ENCODE results near the gene CHRND.
"Not testable (repeated sequence)": the region's sequence is repeated elsewhere in the genome, so short reads cannot be mapped to it uniquely, and the experiment has no call there.

The CHRND gene

DNA sequence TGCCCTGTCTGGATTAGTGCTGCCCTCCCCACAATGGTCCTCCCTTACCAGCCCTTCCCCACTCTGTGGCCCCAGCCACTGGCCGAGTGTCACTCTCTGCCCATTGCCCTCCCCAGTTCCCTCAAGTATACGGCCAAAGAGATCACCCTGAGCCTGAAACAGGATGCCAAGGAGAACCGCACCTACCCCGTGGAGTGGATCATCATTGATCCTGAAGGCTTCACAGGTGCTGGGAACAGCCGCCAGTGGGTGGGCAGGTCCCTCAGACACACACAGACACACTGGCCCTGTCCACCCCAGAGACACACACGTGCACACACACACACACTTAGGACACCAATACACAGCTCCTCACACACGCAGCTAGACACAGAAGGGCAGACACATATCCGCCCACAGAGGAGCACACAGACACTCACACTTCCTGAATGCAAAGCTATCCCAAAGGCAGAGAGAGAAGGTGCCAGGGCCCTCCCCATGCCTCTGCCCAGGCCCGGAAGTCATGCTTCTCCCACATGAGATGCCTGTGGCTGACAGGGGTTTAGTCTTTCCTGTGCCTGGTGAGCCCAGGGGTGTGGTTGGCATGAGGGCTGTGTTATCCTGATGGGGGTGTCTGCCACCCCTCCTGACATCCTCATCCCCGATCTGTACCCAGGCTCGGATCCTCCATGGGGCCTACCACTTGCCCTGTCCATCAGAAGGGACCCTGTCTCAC lies 2.9 kb downstream of the CHRND start:
- no peak for DNase-seq

- DNase-seq = no peak
These were observed 4.0 kb downstream of the CHRND start for GRCh38 chr2:232529806-232530547.

GRCh38 chr2:232530626-232531260 lies 4.8 kb downstream of the CHRND start:
- DNase-seq = no peak

DNA sequence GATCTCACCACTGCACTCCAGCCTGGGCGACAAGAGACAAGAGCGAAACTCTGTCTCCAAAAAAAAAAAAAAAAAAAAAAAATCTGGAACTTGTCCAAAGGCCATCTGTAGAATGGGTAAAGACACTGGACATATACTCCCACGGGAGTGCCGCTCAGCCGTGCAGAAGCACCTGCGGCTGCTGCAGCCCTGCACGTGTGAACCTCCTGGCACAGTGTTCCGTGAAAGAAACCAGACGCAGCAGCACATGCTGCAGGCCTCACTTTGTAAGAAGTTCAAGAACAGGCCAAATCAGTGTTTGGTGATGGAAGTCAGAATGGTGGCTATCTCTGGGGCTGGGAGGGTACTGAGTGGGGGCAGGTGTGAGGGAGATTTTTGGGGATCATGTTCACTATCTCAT lies 6.5 kb downstream of the CHRND start:
- no peak for DNase-seq

DNA sequence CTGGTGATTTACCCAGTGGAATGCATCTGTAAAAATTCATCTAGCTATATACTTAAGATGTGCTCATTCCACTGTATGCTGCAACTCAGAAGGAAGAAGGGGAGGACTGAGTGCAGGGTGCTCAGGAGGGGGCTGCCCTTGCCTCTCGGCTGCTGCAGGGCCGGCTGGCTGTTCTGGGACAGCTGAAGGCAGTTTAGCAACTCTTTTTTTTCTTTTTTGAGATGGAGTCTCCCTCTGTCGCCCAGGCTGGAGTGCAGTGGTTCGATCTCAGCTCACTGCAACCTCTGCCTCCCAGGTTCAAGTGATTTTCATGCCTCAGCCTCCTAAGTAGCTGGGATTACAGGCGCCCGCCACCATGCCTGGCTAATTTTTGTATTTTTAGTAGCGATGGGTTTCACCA lies 6.9 kb downstream of the CHRND start:
- not testable (repeated sequence) for DNase-seq

GRCh38 chr2:232533944-232534710 lies 8.2 kb downstream of the CHRND start:
- no peak for DNase-seq

DNA sequence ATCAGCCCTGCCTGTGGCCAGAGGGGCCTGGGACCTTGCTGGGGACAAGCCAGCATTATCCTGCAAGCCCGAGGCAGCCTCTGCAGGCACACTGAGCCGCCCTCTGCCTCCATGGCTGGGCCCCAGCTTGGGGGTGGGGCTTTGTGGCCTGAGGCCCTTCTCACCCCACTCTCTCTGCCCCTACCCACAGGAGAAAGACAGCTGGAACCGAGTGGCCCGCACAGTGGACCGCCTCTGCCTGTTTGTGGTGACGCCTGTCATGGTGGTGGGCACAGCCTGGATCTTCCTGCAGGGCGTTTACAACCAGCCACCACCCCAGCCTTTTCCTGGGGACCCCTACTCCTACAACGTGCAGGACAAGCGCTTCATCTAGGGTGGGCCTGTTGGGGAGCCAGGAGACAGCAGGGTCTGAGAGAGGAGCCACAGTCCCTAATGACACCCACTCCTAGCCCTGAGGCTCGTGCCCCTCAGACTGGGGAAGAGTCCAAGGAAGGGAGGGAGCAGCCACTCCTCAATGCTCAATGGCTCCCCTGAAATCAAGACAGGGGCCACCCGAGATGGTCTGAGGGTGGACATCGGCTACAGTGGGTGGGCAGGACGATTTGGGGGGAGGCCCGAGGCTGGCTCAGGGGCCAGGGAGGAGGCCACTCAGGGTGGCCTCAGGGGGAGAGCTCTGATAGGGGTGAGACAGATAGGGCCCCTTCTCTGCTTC lies 9.1 kb downstream of the CHRND start:
- DNase-seq = no peak

DNA sequence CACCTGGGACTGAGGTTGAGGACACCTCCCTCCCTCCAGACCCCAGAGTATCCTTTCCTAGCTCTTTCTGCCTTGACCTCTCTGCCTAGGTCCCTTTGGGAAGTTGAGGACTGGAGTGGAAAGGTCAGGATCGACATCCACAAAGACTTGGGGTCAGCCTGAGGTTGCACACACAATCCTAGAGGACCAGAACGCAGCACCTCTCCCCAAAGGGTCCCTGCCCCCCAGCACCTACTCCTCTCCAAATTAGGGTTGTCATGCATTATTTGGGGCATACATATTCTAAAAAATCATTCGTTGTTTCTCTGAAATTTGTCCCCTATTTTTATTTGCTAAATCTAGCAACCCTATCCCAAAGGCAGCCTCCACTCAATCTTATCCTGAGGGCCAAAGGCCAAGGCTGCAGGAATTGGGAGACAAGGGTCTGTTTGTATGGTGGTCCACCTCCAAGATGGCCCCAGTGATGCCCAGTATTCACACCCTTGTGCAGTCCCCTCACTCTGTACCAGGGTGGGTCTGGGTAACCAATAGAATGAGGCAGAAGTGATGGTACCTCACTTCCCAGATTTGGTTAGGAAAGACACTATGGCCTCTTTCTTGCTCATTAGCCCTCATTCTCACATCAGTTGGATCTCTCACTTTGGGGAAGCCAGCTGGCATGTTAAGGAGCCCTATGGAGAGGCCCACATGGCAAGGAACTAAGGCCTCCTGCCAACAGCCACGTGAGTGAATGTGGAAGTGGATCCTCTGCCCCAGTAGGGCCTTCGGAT lies 10.0 kb downstream of the CHRND start:
- no peak for DNase-seq

DNA sequence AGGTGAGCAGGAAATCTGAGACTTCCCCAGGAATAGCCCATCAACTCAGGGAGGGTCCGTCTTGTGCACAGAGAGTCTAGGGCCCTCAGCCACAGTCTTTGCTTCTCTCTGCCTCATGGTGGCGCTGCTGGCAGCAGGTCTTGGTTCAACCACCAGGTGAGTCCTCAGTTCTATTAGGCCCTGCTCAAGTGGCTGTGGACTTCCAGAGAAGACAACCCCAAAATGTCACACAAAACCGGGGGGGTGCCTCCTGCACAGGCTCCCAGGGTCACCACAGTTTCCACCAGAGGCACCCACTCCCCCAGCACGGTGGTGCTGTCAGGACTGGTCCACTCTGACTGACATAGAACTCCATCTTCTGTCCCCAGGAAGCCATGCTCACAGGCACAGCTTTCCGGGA lies 11.1 kb downstream of the CHRND start:
- no peak for DNase-seq

- DNase-seq = no peak
These were observed 11.5 kb downstream of the CHRND start for GRCh38 chr2:232537499-232537898.

DNA sequence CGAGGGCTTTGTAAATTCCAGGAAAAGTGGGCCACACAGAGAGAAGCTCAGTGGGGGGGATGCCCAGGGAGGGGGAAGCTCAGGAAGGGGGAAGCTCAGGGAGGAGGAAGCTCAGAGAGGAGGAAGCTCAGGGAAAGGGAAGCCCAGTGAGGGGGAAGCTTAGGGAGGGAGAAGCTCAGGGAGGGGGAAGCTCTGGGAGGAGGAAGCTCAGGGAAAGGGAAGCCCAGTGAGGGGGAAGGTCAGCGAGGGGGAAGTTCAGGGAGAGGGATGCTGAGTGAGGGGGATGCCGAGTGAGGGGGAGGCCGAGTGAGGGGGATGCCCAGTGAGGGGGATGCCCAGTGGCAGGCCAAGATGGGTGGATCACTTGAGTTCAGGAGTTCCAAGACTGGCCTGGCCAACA lies 12.7 kb downstream of the CHRND start:
- no peak for DNase-seq

DNA sequence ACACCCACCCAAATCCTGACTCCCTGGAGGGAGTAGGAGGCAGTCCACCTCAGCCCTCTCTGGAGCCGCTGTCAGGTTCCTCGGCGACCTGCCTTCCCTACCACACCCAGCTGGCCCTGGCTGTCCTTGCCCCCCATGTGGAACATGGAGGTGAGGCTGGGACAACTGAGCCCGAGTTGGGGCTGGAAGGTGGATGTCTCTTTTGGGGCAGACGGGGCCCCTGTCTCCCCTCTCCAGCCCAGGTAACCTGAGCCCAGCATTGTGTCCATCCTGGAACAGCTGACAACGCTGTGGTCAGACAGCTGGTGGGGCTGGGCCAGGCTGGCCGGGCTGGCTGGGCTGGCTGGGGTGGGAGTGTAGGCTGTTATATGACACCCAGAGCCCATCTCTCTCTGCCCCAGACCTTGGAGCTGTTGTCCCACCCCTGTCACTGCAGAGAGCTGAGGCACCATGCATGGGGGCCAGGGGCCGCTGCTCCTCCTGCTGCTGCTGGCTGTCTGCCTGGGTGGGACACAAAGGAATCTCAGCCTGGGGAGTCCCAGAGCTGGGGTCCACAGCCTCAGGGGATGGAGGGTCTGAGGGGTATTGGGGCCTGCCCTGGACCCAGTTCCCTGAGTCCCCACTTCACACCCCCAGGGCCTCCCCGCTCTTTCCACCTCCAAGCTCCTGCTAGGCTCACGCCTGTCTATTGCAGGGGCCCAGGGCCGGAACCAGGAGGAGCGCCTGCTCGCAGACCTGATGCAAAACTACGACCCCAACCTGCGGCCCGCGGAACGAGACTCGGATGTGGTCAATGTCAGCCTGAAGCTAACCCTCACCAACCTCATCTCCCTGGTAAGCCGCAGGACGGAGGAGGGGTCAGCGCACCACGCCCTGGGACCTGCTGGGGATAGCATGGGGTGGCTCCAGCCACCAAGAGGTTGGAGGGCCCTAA lies 13.6 kb downstream of the CHRND start, which contains the start of gene CHRNG:
TSS of gene CHRNG (plus strand) at position 395 of the 934 bp plus-strand sequence. CDS start at position 451, 56 bp downstream.
- DNase-seq = no peak

DNA sequence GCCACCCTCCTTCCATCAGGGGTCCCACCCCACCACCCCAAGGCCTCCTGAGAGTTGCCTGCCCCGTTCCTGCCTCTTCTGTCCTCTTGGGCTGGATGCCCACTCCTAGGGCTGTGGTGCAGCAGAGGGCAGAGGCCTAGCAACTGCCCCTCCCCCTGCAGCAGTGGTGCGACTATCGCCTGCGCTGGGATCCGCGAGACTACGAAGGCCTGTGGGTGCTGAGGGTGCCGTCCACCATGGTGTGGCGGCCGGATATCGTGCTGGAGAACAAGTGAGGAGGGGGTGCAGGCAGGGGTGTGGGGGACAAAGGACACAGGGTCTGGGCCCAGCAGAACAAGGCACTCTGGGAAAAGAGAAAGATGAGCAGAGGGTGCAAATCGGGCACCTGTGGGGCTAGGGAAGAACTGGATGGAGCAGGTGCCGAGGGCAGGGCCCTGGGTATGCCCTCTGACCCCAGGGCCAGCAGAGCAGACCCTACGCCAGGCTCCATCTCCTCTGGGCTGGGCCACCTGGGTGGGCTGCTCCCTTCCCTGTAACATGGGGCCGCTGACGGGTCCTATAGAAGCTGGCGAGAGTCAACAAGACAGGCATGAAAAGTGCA lies 14.6 kb downstream of the CHRND start:
- no peak for DNase-seq

- no peak for DNase-seq
These were observed 15.4 kb downstream of the CHRND start for GRCh38 chr2:232541195-232541960.

DNA sequence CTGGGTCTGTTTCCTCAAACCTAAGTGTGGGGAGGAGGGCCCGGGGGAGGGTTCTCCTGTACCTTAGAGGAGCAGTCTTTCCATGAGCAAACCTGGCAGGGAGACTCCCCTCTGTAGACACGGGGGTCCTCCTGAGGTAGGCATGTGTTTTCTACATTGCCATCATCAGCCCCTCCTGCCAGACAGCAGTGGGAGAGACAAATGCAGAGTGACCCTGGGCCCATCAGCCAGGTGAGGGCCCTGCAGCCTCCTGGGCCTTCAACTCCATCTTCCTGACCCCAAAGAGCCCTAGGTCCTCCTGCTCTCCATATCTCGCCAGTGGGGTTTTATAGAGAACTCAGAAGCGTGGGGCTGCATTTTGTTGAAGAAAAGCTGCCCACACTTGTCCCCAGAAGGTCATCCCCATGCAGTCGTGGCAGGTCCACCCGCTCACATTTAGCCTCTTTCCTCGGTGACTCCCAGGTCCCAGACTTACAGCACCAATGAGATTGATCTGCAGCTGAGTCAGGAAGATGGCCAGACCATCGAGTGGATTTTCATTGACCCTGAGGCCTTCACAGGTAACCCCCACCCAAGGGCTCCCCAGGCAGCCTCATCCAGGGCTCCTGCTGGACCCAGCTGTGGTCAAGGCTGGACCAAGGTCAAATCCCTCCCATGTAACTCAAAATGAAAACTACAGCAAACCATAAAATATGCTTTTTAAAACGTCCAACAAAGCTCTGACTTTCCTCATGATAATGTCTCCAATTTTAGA lies 16.2 kb downstream of the CHRND start:
- DNase-seq = no peak

DNA sequence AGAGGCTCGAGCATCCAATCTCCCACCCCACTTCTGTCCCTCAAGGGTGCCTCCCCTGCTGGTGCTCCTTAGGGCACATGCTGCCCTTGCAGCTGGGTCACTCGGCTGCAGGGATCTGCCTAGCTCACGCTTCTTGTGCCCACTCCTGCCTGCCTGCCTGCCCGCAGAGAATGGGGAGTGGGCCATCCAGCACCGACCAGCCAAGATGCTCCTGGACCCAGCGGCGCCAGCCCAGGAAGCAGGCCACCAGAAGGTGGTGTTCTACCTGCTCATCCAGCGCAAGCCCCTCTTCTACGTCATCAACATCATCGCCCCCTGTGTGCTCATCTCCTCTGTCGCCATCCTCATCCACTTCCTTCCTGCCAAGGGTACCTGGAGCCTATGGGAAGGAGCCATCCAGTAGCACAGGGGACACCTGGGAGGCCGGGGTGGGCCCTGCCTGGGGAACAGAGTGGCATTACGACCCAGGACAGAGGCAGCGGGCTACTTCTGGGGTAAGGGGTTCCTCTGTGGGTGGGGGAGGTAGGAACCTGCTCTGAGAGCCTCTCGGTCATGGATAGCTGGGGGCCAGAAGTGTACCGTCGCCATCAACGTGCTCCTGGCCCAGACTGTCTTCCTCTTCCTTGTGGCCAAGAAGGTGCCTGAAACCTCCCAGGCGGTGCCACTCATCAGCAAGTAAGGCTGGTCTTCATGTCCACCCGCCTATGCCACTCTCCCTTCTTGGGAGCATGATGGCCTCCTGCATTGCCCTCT lies 16.9 kb downstream of the CHRND start:
- DNase-seq = no peak

DNA sequence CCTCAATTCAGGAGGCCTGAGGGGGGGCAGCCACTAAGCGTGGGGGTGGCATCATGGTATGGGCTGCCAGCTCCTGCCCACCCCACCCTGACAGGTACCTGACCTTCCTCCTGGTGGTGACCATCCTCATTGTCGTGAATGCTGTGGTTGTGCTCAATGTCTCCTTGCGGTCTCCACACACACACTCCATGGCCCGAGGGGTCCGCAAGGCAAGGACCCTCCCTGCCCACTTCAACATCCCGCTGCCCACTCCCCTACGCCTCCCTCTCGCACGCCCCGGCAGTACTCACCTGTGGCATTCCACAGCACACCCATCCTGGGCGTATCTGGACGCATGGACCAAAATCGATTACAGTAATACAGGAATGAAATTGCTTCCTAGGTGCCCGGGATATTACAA lies 17.5 kb downstream of the CHRND start:
- no peak for DNase-seq
